ENCODE data around the gene GTF2I.
"Not testable (repeated sequence)": the region's sequence is repeated elsewhere in the genome, so short reads cannot be mapped to it uniquely, and the experiment has no call there.

Gene GTF2I

GRCh38 chr7:74657692-74658177 lies at the start of gene GTF2I:
GTF2I (plus strand) TSS chr7:74657718; CDS start chr7:74689129, 31,411 bp downstream.
- no peak for DNase-seq (ENCODE audit: low spot score)

- no peak for DNase-seq (ENCODE audit: low spot score)
Measured at GRCh38 chr7:74612015-74612829, 45.3 kb upstream of the GTF2I start.

- DNase-seq (ENCODE audit: low spot score): no peak
Measured at GRCh38 chr7:74615933-74616780, 41.4 kb upstream of the GTF2I start.

GRCh38 chr7:74617180-74617744 lies 40.3 kb upstream of the GTF2I start:
- peak; percentile 47 for DNase-seq (ENCODE audit: low spot score)

GRCh38 chr7:74619235-74619860 lies 38.2 kb upstream of the GTF2I start:
- no peak for DNase-seq (ENCODE audit: low spot score)

- DNase-seq (ENCODE audit: low spot score): no peak
Measured at GRCh38 chr7:74622228-74622749, 35.2 kb upstream of the GTF2I start.

- DNase-seq (ENCODE audit: low spot score): no peak
Measured at GRCh38 chr7:74623135-74623534, 34.4 kb upstream of the GTF2I start.

- peak; percentile 28 for DNase-seq (ENCODE audit: low spot score)
Measured at GRCh38 chr7:74625446-74625845, 32.1 kb upstream of the GTF2I start.

- DNase-seq (ENCODE audit: low spot score): no peak
Measured at GRCh38 chr7:74627661-74628411, 29.7 kb upstream of the GTF2I start.

GRCh38 chr7:74632505-74632904 lies 25.0 kb upstream of the GTF2I start:
- DNase-seq (ENCODE audit: low spot score): no peak

- DNase-seq (ENCODE audit: low spot score): no peak
Measured at GRCh38 chr7:74633451-74633921, 24.0 kb upstream of the GTF2I start.

- no peak for DNase-seq (ENCODE audit: low spot score)
Measured at GRCh38 chr7:74637745-74638144, 19.8 kb upstream of the GTF2I start.

GRCh38 chr7:74650055-74650454 lies 7.5 kb upstream of the GTF2I start:
- DNase-seq (ENCODE audit: low spot score): peak; percentile 60

GRCh38 chr7:74650493-74651132 lies 6.9 kb upstream of the GTF2I start:
- not testable (repeated sequence) for DNase-seq (ENCODE audit: low spot score)

GRCh38 chr7:74651133-74651504 lies 6.4 kb upstream of the GTF2I start:
- not testable (repeated sequence) for DNase-seq (ENCODE audit: low spot score)

GRCh38 chr7:74653686-74654181 lies 3.8 kb upstream of the GTF2I start:
- no peak for DNase-seq (ENCODE audit: low spot score)

GRCh38 chr7:74654811-74655210 lies 2.7 kb upstream of the GTF2I start:
- no peak for DNase-seq (ENCODE audit: low spot score)

GRCh38 chr7:74655324-74655723 lies 2.2 kb upstream of the GTF2I start:
- no peak for DNase-seq (ENCODE audit: low spot score)

GRCh38 chr7:74655768-74656440 lies 1.6 kb upstream of the GTF2I start:
- no peak for DNase-seq (ENCODE audit: low spot score)

GRCh38 chr7:74656441-74656836 lies 1.1 kb upstream of the GTF2I start:
- DNase-seq (ENCODE audit: low spot score): no peak
